Kidney glomerular epithelial cell (primary cell): Measurements from ENCODE around the gene TNFSF13.
"Not testable (repeated sequence)": the region's sequence is repeated elsewhere in the genome, so short reads cannot be mapped to it uniquely, and the experiment has no call there.

Experiments
- DNase-seq: peaks from one replicate; lab custom pipeline; 2025; lab: John Stamatoyannopoulos, UW

The TNFSF13 gene

GRCh38 chr17:7591596-7591995, 33.0 kb downstream of the TNFSF13 start:
- no peak for DNase-seq

- DNase-seq: no peak
These were observed 34.0 kb downstream of the TNFSF13 start for GRCh38 chr17:7592422-7593021.

GRCh38 chr17:7593296-7593695, 34.7 kb downstream of the TNFSF13 start:
- DNase-seq: no peak

GRCh38 chr17:7597561-7597960, 39.0 kb downstream of the TNFSF13 start:
- DNase-seq: not testable (repeated sequence)

- no peak for DNase-seq
These were observed 47.7 kb downstream of the TNFSF13 start for GRCh38 chr17:7606280-7606679.

- no peak for DNase-seq
These were observed 52.1 kb downstream of the TNFSF13 start for GRCh38 chr17:7610641-7611040.
